ENCODE results near the gene ABCA9. TPM values are rescaled to one million over a fixed set of nuclear protein-coding genes. Genes with fewer than 3 reads are reported as not detected.

The ABCA9 gene
- total RNA-seq, 3 donors from 2014 or later = 18.0 to 92.7 (median 56.7) TPM

DNA sequence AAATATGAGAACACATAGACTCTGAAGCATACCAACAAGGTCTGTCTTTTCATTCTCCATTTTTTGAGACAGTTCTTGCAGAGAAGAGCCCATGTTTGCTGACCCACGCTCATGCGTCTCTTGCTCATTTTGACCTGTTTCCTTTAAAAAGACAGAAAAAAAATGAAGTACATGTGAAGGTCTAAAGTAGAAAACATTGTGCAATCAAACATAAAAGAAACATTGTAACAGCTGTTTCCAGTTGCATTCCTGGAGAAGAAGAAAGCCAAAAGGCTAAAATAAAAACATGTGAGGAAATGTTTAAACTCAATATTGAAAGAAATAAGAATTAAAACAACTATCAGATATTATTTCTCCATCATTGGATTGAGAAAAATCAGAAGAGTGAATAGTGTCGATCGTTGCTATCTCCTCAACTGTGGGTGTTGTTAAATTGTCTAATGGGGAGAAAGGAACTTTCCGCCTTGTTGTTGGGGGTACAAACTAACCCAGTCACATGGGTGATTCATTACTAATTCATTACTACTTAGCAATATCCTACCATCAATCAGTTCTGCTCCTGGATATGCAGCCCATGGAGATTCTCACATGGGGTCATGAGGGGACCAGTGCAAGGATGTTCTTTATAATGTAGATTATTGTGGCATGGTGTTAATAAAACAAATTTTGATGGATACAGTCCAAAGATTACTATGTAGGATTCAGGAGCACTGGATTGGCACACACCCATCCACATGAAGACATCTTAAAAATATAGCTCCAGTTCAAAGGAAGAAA lies 9.5 kb downstream of the ABCA9 start:
- Histone ChIP-seq H3K36me3 (no peaks in the 10 kb centered on the region), H3K9me3 (no peaks in the 10 kb centered on the region), H3K27ac (peak overlapping the region; percentile 57 to 66), H3K4me3 (no peak overlapping the region), H3K4me1 (no peaks in the 10 kb centered on the region), H3K27me3 (no peaks in the 10 kb centered on the region)
- DNase-seq (ENCODE audit: low spot score in 2 of 2) = no peak
- TF ChIP-seq POLR2AphosphoS5 (IDR thresholded peaks at IDR 0.05) = peak in 1 of 3 donors; percentile 34
- TF ChIP-seq POLR2A (IDR thresholded peaks at IDR 0.05) = no peak
- TF ChIP-seq, protein P1, sequence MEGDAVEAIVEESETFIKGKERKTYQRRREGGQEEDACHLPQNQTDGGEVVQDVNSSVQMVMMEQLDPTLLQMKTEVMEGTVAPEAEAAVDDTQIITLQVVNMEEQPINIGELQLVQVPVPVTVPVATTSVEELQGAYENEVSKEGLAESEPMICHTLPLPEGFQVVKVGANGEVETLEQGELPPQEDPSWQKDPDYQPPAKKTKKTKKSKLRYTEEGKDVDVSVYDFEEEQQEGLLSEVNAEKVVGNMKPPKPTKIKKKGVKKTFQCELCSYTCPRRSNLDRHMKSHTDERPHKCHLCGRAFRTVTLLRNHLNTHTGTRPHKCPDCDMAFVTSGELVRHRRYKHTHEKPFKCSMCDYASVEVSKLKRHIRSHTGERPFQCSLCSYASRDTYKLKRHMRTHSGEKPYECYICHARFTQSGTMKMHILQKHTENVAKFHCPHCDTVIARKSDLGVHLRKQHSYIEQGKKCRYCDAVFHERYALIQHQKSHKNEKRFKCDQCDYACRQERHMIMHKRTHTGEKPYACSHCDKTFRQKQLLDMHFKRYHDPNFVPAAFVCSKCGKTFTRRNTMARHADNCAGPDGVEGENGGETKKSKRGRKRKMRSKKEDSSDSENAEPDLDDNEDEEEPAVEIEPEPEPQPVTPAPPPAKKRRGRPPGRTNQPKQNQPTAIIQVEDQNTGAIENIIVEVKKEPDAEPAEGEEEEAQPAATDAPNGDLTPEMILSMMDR (IDR thresholded peaks at IDR 0.05) = no peak
- intact Hi-C loops (cut with DNase I; ENCODE audit: low total_unique reads) = no loop called here

DNA sequence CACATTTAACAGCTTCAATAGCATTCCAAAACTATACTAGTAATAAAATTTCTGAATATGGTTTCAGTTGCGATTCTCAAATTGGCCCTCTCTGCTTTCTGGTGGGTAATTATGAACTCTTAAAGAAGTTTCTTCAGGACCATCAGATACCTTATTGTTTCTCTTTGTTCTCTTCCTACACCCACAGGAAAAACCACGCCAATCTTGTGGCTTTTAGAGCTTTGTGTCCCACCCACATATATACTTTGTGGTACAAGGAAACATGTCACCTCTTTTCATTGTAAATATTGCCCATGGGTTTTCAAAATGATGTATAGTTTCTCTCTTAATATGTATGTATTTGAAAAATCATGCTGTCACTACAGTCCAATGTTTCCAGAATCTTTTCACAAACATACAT lies 12.1 kb downstream of the ABCA9 start:
- H3K9me3 ChIP-seq = no peaks in the 10 kb centered on the region
- no peaks in the 10 kb centered on the region for H3K36me3 ChIP-seq
- no peaks in the 10 kb centered on the region for H3K4me1 ChIP-seq
- peak overlapping the region in 1 of 2 donors; percentile 34 for H3K27ac ChIP-seq
- H3K4me3 ChIP-seq = no peak overlapping the region
- H3K27me3 ChIP-seq = no peaks in the 10 kb centered on the region
- intact Hi-C loops (cut with DNase I; ENCODE audit: low total_unique reads) = no loop called here
- DNase-seq (ENCODE audit: low spot score in 2 of 2) = no peak
- TF ChIP-seq POLR2A (IDR thresholded peaks at IDR 0.05) (no peak), POLR2AphosphoS5 (IDR thresholded peaks at IDR 0.05) (no peak)
- TF ChIP-seq, protein P1 (IDR thresholded peaks at IDR 0.05) = no peak

DNA sequence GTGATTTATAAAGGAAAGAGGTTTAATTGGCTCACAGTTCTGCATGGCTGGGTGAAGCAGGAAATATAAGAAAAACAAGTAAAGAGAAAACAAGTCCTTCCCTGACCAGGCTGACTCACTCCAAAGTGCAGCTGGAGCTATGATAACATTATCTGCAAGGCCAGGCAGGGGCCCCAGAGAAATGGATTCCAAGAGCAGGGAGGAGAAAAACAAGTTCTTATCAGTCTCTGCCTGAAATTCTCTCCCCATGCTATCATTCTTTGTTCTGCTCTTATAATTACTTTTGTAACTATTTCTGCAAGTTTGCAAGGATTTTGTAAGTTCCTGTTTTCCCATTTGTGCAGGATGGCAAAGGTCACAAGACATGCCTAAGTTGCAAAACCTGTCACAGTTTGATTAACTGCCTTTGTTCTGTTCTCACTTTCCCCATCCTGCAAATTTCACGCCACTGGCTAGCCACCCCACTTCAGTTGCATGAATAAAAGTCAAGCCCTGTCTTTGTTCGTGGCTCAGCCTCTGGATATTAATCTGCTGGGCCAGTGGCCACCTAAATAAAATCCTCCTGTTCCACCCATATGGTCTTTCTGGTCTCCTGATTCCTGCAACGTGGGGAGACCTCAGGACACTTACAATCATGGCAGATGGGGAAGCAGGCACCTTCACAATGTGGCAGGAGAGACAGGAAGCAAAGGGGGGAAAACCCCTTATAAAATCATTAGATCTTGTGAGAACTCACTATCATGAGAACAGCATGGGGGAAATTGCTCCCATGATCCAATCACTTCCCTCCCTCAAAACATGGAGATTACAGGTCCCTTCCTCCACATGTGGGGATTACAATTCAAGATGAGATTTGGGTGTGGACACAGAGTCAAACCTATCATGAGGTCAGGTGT lies 13.1 kb downstream of the ABCA9 start:
- Histone ChIP-seq H3K4me3 (no peak overlapping the region), H3K27ac (peak overlapping the region; percentile 40 to 74), H3K4me1 (no peaks in the 10 kb centered on the region), H3K9me3 (no peaks in the 10 kb centered on the region), H3K27me3 (no peaks in the 10 kb centered on the region), H3K36me3 (no peaks in the 10 kb centered on the region)
- TF ChIP-seq, protein P1 (IDR thresholded peaks at IDR 0.05) = no peak
- TF ChIP-seq POLR2AphosphoS5 (IDR thresholded peaks at IDR 0.05) = peak; percentile 42 to 89 (median 81)
- DNase-seq (ENCODE audit: low spot score in 2 of 2) = no peak
- intact Hi-C loops (cut with DNase I; ENCODE audit: low total_unique reads) = no loop called here

DNA sequence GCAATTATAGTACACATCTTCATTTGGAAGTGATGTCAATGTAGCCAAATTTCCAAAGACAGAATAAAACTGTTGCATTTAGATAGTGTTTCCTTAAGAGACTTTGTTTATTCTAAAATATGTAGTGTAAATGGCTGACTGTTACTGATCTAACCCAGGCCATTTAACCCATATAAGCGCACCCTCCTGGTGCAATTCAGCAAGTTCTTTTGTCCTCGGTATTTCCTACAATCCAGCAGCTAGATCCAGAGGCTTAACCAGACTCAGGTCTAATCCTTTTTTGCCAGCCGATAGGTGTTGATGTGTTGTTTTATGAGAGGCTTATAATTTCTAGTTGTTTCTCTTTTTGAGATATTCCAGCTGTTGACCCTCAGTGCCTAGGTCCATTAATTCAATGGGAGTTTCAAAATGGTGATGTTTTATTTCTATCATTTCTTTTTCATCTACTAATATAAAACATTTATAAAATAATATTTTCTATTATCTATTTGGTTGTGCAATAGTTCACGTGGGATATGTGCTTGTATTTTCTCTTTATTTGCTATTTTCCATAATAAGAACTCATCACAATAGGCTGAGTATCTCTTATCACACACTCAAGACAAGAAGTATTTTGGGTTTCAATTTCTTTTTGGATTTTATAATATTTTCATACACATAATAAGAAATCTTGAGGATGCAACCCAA lies 14.5 kb downstream of the ABCA9 start:
- H3K27ac ChIP-seq = no peak overlapping the region
- no peak for DNase-seq (ENCODE audit: low spot score in 2 of 2)
- no peaks in the 10 kb centered on the region for H3K36me3 ChIP-seq
- H3K4me1 ChIP-seq = no peaks in the 10 kb centered on the region
- no peak for TF ChIP-seq POLR2AphosphoS5 (IDR thresholded peaks at IDR 0.05)
- TF ChIP-seq, protein P1 (IDR thresholded peaks at IDR 0.05) = no peak
- no peak for TF ChIP-seq POLR2A (IDR thresholded peaks at IDR 0.05)
- intact Hi-C loops (cut with DNase I; ENCODE audit: low total_unique reads) = no loop called here
- H3K4me3 ChIP-seq = no peak overlapping the region
- H3K9me3 ChIP-seq = no peaks in the 10 kb centered on the region
- no peaks in the 10 kb centered on the region for H3K27me3 ChIP-seq

All from breast epithelium (tissue), 4 donors.